SU-DHL-6 (cell line): ENCODE data around the gene FAM47B.

ENCODE experiments used
- H2AFZ ChIP-seq: fragments of 200-600 bp; sonication (generic); 2 replicates; pipeline ENCODE4 v1.6.1; 2014; ENCODE audit warnings: low read depth, mild to moderate bottlenecking, moderate library complexity, mixed read lengths, antibody characterized with exemption, low read length; ENCODE audit not compliant: severe bottlenecking
- H3F3A ChIP-seq: fragments of 200-600 bp; shearing (Covaris generic); 2 replicates; pipeline ENCODE4 v1.6.0; 2016; ENCODE audit warnings: antibody characterized with exemption, mild to moderate bottlenecking; ENCODE audit not compliant: insufficient read depth
- H3K27ac ChIP-seq: fragments of 200-600 bp; sonication (generic); 2 replicates; pipeline ENCODE4 v1.5.1; 2016; ENCODE audit warnings: low read depth, mild to moderate bottlenecking, low read length, moderate library complexity, mixed read lengths
- H3K27me3 ChIP-seq: fragments of 200-600 bp; sonication (generic), shearing (Covaris generic); 2 replicates; pipeline ENCODE4 v1.6.0; 2014; ENCODE audit warnings: mild to moderate bottlenecking, low read length
- H3K36me3 ChIP-seq: fragments of 200-600 bp; sonication (generic); 2 replicates; pipeline ENCODE4 v1.6.1; 2014; ENCODE audit warnings: mild to moderate bottlenecking, low read length, mixed read lengths
- H3K4me2 ChIP-seq: fragments of 300-600, 200-600 bp; shearing (Covaris generic), sonication (generic); 2 replicates; pipeline ENCODE4 v1.6.0; 2014; ENCODE audit warnings: low read length, low read depth, mild to moderate bottlenecking; ENCODE audit not compliant: poor library complexity, severe bottlenecking
- H3K4me3 ChIP-seq: fragments of 200-600 bp; sonication (generic); 2 replicates; pipeline ENCODE4 v1.5.1; 2014; ENCODE audit warnings: antibody characterized with exemption, low read length, mild to moderate bottlenecking, mixed read lengths; ENCODE audit not compliant: insufficient read depth, poor library complexity, severe bottlenecking
- H3K79me2 ChIP-seq: fragments of 200-600 bp; sonication (generic); 2 replicates; pipeline ENCODE4 v1.6.1; 2014; ENCODE audit warnings: mild to moderate bottlenecking, low read length, moderate library complexity; ENCODE audit not compliant: insufficient read depth
- H3K9ac ChIP-seq: fragments of 200-600 bp; sonication (generic); 2 replicates; pipeline ENCODE4 v1.7.0; 2014; ENCODE audit warnings: mild to moderate bottlenecking, low read length
- H3K9me2 ChIP-seq: fragments of 200-600 bp; sonication (generic); replicated peaks from 2 replicates; pipeline ENCODE4 v1.6.1; 2014; ENCODE audit warnings: low read length; ENCODE audit not compliant: insufficient read depth
- H3K9me3 ChIP-seq: fragments of 200-600 bp; sonication (generic); 2 replicates; pipeline ENCODE4 v1.6.1; 2014; ENCODE audit warnings: low read length, mixed read lengths; ENCODE audit not compliant: insufficient read depth
- H4K20me1 ChIP-seq: fragments of 200-600 bp; sonication (generic); 2 replicates; pipeline ENCODE4 v1.6.1; 2014; ENCODE audit warnings: low read depth, mild to moderate bottlenecking, antibody characterized with exemption, low read length, moderate library complexity, mixed read lengths
- CTCF ChIP-seq: fragments of 200-600 bp; sonication (generic); IDR thresholded peaks from one replicate; pipeline ENCODE4 v1.5.1; 2017; ENCODE audit warnings: antibody characterized with exemption, mild to moderate bottlenecking, low read length, moderate library complexity; ENCODE audit not compliant: insufficient read depth, poor library complexity, severe bottlenecking
- EZH2phosphoT487 ChIP-seq: fragments of 200-600 bp; sonication (generic), shearing (Covaris generic); conservative IDR thresholded peaks from 2 replicates; pipeline ENCODE4 v1.6.1; 2018; ENCODE audit warnings: mild to moderate bottlenecking, antibody characterized with exemption, low read length, moderate library complexity, mixed read lengths

FAM47B gene

GRCh38 chrX:34903316-34903715 lies 39.3 kb upstream of the FAM47B start:
- TF ChIP-seq EZH2phosphoT487 (no peak), CTCF (no peak)
- H4K20me1 ChIP-seq = no peaks in the 10 kb centered on the region
- no peak overlapping the region for H3K4me2 ChIP-seq
- no peak overlapping the region for H3K4me3 ChIP-seq
- H3K9me3 ChIP-seq = no peaks in the 10 kb centered on the region
- no peaks in the 10 kb centered on the region for H3K36me3 ChIP-seq
- H2AFZ ChIP-seq = no peak overlapping the region
- H3K27me3 ChIP-seq = no peaks in the 10 kb centered on the region
- no peaks in the 10 kb centered on the region for H3F3A ChIP-seq
- H3K9ac ChIP-seq = no peak overlapping the region
- no peaks in the 10 kb centered on the region for H3K79me2 ChIP-seq
- no peaks in the 10 kb centered on the region for H3K9me2 ChIP-seq
- no peak overlapping the region for H3K27ac ChIP-seq

- no peaks in the 10 kb centered on the region for H3K9me2 ChIP-seq
- no peaks in the 10 kb centered on the region for H3K36me3 ChIP-seq
- no peak overlapping the region for H3K27ac ChIP-seq
- no peaks in the 10 kb centered on the region for H3F3A ChIP-seq
- H4K20me1 ChIP-seq = no peaks in the 10 kb centered on the region
- H3K4me2 ChIP-seq = no peak overlapping the region
- no peak overlapping the region for H3K9ac ChIP-seq
- no peaks in the 10 kb centered on the region for H3K9me3 ChIP-seq
- H3K4me3 ChIP-seq = no peak overlapping the region
- H3K79me2 ChIP-seq = no peaks in the 10 kb centered on the region
- no peak overlapping the region for H2AFZ ChIP-seq
- TF ChIP-seq CTCF (no peak), EZH2phosphoT487 (no peak)
- H3K27me3 ChIP-seq = no peaks in the 10 kb centered on the region
Observed at GRCh38 chrX:34909151-34909550, 33.4 kb upstream of the FAM47B start.

- TF ChIP-seq EZH2phosphoT487 (no peak), CTCF (no peak)
- Histone ChIP-seq H3K4me3 (no peak overlapping the region), H3K9ac (no peak overlapping the region), H3K27me3 (no peaks in the 10 kb centered on the region), H3K9me2 (no peaks in the 10 kb centered on the region), H3K4me2 (no peak overlapping the region), H3K27ac (no peak overlapping the region), H3K9me3 (no peaks in the 10 kb centered on the region), H3K79me2 (no peaks in the 10 kb centered on the region), H3F3A (no peaks in the 10 kb centered on the region), H3K36me3 (no peaks in the 10 kb centered on the region), H2AFZ (no peak overlapping the region), H4K20me1 (no peaks in the 10 kb centered on the region)
Observed at GRCh38 chrX:34915463-34916225, 27.0 kb upstream of the FAM47B start.
